Uterus (tissue), 4 donors: ENCODE measurements around the gene VAC14. TPM values are rescaled to one million over a fixed set of nuclear protein-coding genes. Genes with fewer than 3 reads are reported as not detected.
A peak's percentile ranks its signal among the peaks of the same experiment; 100 is the strongest.

Experiments
- DNase-seq, 2 donors: peaks; one replicate each; pipeline ENCODE4 v3.0.0-alpha.2; 2019 to 2020
- H3K27ac ChIP-seq, 2 donors: fragments of 200-600 bp; sonication (generic); 1 replicate in 1 of 2; 2 replicates in 1 of 2; pipeline ENCODE4 v1.5.1; 2016 to 2018
- H3K27me3 ChIP-seq, 2 donors: fragments of 200-600 bp; sonication (generic); one replicate each; pipeline ENCODE4 v1.5.1; 2018 to 2019; ENCODE audit warnings: control low read depth in 1 of 2
- H3K36me3 ChIP-seq, 2 donors: fragments of 200-600 bp; sonication (generic); one replicate each; pipeline ENCODE4 v1.5.1; 2019; ENCODE audit warnings: control low read depth in 1 of 2
- H3K4me1 ChIP-seq, 2 donors: fragments of 200-600 bp; sonication (generic); one replicate each; pipeline ENCODE4 v1.5.1; 2018 to 2019; ENCODE audit warnings: control low read depth in 1 of 2
- H3K4me3 ChIP-seq, 2 donors: fragments of 200-600 bp; sonication (generic); 1 replicate in 1 of 2; 2 replicates in 1 of 2; pipeline ENCODE4 v1.5.1; 2018 to 2019; ENCODE audit warnings: mild to moderate bottlenecking in 1 of 2
- H3K9me3 ChIP-seq, 2 donors: fragments of 200-600 bp; sonication (generic); one replicate each; pipeline ENCODE4 v1.5.1; 2019; ENCODE audit warnings: control low read depth in 1 of 2
- CTCF ChIP-seq, 4 experiments: fragments of 200-600 bp in 2 of 4; fragments of 450-650 bp in 2 of 4; sonication (generic) in 2 of 4; IDR thresholded peaks; one replicate each; pipeline ENCODE4 v1.5.1; 2016 to 2019; ENCODE audit warnings: antibody characterized with exemption in 4 of 4, mild to moderate bottlenecking in 2 of 4, moderate library complexity in 1 of 4
- POLR2A ChIP-seq, 2 donors: fragments of 450-650 bp; IDR thresholded peaks; one replicate each; pipeline ENCODE4 v1.6.1; 2016; ENCODE audit warnings: antibody characterized with exemption in 2 of 2, mild to moderate bottlenecking in 1 of 2, moderate library complexity in 1 of 2
- intact Hi-C: fragments of 100-400 bp; cut with DNase I; formaldehyde crosslinking; loops from one replicate; pipeline ENCODE4 v1.15.1; 2023; ENCODE audit warnings: low total_unique reads
- total RNA-seq, 4 donors: library from RNA; depleted of rRNA in 3 of 4; stranded (reverse); fragments of >200 nt in 3 of 4; gene quantifications; one replicate each; pipeline versions ENCODE4 v1.1.0 to v1.2.4, GENCODE V29; 2014 to 2023
- donor health status: DM: yes; HTN: yes; CAD: no.

Gene VAC14
- total RNA-seq, 4 donors from 2014 or later, result 4.7 to 30.6 (median 17.4) TPM

- no peak for DNase-seq
- H3K4me3 ChIP-seq, result no peak overlapping the region
- no peak overlapping the region for H3K27ac ChIP-seq
- peaks cover 8 to 12% of the 10 kb centered on the region in 2 donors for H3K4me1 ChIP-seq
- no peaks in the 10 kb centered on the region for H3K9me3 ChIP-seq
- no peaks in the 10 kb centered on the region for H3K27me3 ChIP-seq
- H3K36me3 ChIP-seq, result no peaks in the 10 kb centered on the region
- TF ChIP-seq CTCF (IDR thresholded peaks at IDR 0.05), result no peak
- no peak for TF ChIP-seq POLR2A (IDR thresholded peaks at IDR 0.05)
- intact Hi-C loops, result no loop called here
These were observed 80.3 kb downstream of the VAC14 start for GRCh38 chr16:70720425-70721201.

GRCh38 chr16:70717065-70717464 lies 83.9 kb downstream of the VAC14 start:
- peak overlapping the region; percentile 94 to 96 for H3K27ac ChIP-seq
- H3K4me1 ChIP-seq, result peaks cover 15 to 20% of the 10 kb centered on the region in 2 donors
- intact Hi-C loops, result no loop called here

GRCh38 chr16:70715860-70716357 lies 85.0 kb downstream of the VAC14 start:
- H3K4me3 ChIP-seq, result no peak overlapping the region

More at GRCh38 chr16:70717065-70717464, 83.9 kb downstream of the VAC14 start:
- H3K9me3 ChIP-seq, result no peaks in the 10 kb centered on the region
- TF ChIP-seq POLR2A (IDR thresholded peaks at IDR 0.05), result no peak
- no peak for TF ChIP-seq CTCF (IDR thresholded peaks at IDR 0.05)
- no peaks in the 10 kb centered on the region for H3K27me3 ChIP-seq
- no peak for DNase-seq
- H3K4me3 ChIP-seq, result no peak overlapping the region
- no peaks in the 10 kb centered on the region for H3K36me3 ChIP-seq

DNA sequence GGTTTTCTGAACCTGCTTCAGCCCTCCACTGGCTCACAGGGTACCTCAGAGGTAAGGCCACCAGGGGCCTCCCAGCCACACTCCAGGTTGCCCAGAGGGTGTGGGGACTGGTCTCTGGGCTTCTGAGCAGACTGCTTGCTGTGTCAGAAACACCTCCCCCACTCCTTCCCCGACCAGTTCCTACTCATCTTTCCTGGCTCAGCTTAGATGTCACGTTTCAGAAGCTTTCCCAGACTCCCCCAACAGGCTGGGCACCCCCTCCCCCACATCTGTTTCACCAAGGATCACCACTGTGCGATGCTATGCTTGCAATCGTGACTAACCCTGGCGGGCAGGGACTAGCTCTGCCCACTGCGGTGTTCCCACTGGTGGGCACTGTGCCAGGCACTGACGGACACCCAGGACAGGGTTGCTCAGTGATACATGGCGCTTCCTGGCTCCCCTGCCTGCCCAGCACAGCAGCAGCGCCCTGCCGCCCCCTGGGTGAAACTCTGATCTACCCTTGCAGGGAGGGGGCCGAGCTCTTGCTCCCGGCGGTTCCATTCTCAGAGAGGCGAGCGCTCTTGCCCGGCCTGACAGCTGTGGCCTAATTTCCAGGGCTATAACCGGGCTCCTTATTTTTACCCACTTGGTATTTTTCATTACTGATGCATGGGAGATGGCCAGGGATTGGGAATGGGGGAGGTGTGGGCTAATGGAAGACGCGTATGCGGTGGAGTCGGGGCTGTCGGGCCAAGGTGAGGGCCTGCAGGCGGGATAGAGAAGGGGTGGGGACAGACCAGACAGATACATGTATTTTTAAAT lies 85.7 kb downstream of the VAC14 start:
- no peaks in the 10 kb centered on the region for H3K9me3 ChIP-seq
- no peaks in the 10 kb centered on the region for H3K36me3 ChIP-seq
- TF ChIP-seq CTCF (IDR thresholded peaks at IDR 0.05), result peak in 2 of 4 experiments; percentile 20 to 27
- no peak for TF ChIP-seq POLR2A (IDR thresholded peaks at IDR 0.05)
- no peaks in the 10 kb centered on the region for H3K27me3 ChIP-seq
- H3K27ac ChIP-seq, result peak overlapping the region; percentile 94 to 96
- DNase-seq, result peak; percentile 90 to 95
- intact Hi-C loops, result no loop called here
- H3K4me3 ChIP-seq, result no peak overlapping the region
- peaks cover 15 to 25% of the 10 kb centered on the region in 2 donors for H3K4me1 ChIP-seq

More at GRCh38 chr16:70715860-70716357, 85.0 kb downstream of the VAC14 start:
- H3K36me3 ChIP-seq, result no peaks in the 10 kb centered on the region
- peaks cover 15 to 25% of the 10 kb centered on the region in 2 donors for H3K4me1 ChIP-seq
- peak overlapping the region; percentile 94 to 96 for H3K27ac ChIP-seq
- peak in 1 of 2 donors; percentile 35 for DNase-seq
- TF ChIP-seq CTCF (IDR thresholded peaks at IDR 0.05) (no peak), POLR2A (IDR thresholded peaks at IDR 0.05) (no peak)
- H3K27me3 ChIP-seq, result no peaks in the 10 kb centered on the region
- no peaks in the 10 kb centered on the region for H3K9me3 ChIP-seq
- intact Hi-C loops, result no loop called here
